CD4-positive, alpha-beta T cell treated with Interferon gamma for 1 hour (primary cell): ENCODE results near the gene CHST14.
A peak's percentile ranks its signal among the peaks of the same experiment; 100 is the strongest.

Source experiments
- DNase-seq: peaks from one replicate; pipeline ENCODE4 v3.0.0-alpha.2; 2020

CHST14 gene

DNA sequence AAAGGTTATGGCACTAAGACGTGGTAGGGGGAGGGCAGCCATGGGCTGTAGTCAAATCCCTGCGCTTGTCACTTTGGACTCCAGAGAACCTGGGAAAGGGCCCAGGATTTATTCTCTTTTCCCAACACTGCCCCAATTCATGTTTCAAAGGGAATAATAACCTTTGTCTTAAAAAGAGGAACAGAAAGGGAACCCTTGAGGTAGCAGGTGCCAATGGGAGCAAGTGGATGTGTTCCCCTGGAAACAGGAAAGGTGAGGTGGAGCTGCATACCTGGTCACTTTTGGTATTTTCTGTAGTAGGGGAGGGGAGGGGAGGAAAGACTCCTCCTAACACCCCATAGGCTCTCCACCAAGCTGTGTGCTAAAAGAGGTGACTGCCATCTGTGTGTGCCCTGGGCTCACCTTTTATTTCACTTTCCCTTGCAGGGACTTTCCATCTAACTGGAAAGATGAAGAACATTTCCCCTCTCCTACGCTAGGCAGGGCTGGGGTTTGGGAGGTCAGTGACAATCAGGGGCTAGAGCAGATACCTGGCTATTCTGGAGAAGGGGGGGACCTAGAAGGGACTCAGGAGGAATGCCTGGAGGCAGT lies 6.1 kb upstream of the CHST14 start:
- DNase-seq, result no peak

- no peak for DNase-seq
These were observed 4.8 kb upstream of the CHST14 start for GRCh38 chr15:40465939-40466338.

- no peak for DNase-seq
These were observed 4.1 kb upstream of the CHST14 start for GRCh38 chr15:40466426-40467260.

- no peak for DNase-seq
These were observed 3.5 kb upstream of the CHST14 start for GRCh38 chr15:40467261-40467615.

GRCh38 chr15:40468898-40469331 lies 1.9 kb upstream of the CHST14 start:
- DNase-seq, result no peak

DNA sequence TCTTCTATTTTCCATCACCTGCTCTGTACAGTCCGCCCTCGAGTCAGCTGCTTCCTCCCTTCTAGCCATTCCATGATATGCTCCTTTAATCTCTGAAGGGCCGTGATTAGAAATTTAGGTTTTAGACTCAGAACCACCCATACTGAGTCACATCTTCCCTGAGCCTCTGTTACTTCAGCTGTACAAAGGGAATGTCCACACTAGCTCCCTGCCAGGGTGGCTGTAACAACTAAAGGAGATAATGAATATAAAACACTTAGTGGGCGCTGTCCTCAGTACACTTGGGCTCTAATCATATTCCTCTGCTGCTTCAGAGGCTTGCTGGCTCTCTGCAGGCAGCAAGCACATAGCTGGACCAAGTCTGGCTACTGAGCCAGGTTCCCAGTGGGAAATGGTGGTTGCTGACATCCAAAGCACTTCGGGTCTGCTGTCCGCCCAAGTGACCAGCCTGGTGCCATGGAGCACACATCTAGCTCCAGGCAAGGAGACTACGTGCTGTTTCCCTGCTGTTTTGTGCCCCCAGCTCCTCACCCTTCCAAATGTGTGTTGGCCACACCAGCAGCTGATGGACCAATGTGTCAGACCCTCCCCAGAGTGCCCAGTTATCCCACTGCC lies 901 bp upstream of the CHST14 start:
- DNase-seq, result no peak

GRCh38 chr15:40471105-40471807 lies 472 bp downstream of the CHST14 start:
- DNase-seq, result peak; percentile 26

- no peak for DNase-seq
These were observed 995 bp downstream of the CHST14 start for GRCh38 chr15:40471808-40472150.

DNA sequence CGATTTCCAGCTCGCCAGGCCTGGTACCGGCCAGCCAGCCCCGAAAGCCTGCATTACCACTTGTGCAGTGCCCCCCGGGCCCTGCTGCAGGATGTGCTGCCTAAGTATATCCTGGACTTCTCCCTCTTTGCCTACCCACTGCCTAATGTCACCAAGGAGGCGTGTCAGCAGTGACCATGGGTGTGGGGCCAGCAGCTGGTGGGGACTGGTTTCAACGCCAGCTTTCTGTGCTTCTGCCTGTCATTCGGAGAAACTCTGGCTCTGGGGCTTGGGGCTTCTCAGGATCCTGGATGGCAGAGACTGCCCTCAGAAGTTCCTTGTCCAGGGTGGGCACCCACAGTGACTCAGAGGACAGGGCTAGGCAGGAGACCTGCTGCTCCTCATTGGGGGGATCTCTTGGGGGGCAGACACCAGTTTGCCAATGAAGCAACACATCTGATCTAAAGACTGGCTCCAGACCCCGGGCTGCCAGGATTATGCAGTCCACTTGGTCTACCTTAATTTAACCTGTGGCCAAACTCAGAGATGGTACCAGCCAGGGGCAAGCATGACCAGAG lies 1.5 kb downstream of the CHST14 start:
- no peak for DNase-seq

GRCh38 chr15:40474581-40474980 lies 3.8 kb downstream of the CHST14 start:
- DNase-seq, result no peak

- no peak for DNase-seq
These were observed 7.0 kb downstream of the CHST14 start for GRCh38 chr15:40477642-40478327.

DNA sequence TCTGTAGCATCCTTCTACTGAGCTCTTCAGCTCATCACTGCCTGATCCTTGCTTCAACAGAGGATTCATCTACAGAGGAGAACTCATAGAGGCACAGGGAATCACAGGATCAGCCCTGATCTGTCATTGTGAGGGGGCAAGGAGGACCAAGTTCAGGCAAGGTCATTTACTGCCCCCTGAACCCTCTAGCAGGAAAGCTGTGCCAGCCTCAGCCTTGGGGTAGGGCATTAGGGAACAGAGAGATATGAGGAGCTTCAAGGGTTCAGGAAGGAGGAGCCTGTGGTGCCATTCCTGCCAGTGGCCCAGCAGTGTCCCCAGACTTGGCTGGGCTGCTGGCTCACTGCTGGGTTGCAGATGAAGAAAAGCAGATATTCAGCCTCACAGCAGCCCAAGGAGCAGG lies 8.2 kb downstream of the CHST14 start:
- DNase-seq, result no peak

DNA sequence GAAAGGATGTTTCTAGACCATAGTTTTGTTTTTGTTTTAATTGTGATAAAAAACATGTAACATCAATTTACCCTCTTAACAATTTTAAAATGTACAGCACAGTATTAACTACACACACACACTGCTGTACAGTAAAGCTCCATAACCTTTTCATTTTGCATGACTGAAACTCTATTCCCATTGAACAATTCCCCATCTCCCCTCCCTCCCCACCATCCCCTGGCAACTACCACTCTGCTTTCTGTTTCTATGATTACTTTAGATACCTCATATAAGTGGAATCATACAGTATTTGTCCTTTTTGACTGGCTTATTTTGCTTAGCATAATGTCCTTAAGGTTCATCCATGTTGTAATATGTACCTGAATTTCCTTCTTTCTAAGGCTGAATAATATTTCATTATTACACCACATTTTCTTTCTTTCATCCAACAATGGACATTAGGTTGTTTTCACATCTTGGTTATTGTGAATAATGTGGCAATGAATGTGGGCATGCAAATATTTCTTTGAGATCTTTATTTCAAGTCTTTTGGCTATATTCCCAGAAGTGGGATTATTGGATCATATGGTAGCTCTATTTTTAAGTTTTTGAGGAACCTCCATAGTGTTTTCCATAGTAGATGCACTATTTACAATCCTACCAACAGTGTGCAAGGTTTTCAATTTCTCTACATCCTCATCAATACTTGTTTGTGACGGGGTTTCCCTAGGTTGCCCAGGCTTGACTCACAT lies 10.7 kb downstream of the CHST14 start:
- DNase-seq, result no peak

DNA sequence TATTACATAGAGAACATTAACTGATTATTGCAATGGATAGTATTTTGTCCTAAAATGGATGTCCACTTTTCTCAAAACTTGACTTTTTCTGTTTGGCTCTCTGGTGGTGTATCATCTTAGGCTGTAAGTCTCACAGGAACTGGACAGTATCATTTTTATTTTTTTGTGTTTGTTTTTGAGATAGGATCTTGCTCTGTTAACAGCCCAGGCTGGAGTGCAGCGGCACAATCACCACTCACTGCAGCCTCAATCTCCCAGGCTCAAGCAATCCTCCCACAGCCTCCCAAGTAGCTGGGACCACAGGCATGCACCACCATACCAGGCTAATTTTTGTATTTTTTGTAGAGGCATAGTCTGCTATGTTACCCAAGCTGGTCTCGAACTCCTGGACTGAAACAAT lies 13.1 kb downstream of the CHST14 start:
- no peak for DNase-seq

- DNase-seq, result no peak
These were observed 15.4 kb downstream of the CHST14 start for GRCh38 chr15:40486066-40486770.

GRCh38 chr15:40487816-40488682 lies 17.3 kb downstream of the CHST14 start:
- no peak for DNase-seq

DNA sequence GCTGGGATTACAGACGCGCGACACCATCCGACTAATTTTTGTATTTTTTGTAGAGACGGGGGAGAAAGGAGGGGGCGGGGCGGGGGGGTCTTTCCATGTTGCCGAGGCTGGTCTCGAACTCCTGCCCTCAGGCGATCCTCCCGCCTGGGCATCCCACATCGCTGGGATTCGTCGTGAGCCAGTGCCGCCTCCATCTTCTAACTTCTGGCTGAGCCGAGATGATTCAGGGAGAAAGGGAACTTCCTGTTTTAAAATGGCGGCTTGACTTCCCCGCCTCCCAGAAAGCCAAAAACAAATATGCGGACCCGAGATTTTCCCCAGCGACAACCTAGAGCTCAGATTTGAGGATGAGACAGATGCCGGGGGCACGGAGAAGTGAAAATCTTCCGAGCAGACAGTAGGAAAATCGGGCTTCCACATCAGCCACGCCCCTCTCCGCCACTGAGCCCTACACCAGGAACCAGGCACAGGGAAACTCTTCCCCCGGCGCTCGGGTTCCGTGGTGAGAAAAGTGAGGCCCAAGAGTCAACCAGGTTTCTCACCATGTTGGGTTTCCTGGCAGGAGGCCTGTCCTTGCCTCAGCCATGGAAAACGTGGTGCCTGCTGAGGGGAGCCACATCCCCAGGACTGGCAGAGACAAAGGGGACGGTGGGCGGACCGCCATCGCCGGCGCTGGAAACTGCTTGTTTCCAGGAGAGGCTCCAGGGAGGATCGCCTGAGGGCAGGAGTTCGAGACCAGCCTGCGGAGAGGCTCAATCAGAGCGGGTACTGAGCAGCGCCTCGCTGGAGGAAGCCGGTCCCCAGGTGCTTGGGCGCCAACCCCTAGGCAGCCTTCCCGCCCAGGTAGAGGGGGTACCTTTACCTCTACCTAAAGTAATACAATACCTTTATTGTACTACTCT lies 18.7 kb downstream of the CHST14 start:
- DNase-seq, result no peak

DNA sequence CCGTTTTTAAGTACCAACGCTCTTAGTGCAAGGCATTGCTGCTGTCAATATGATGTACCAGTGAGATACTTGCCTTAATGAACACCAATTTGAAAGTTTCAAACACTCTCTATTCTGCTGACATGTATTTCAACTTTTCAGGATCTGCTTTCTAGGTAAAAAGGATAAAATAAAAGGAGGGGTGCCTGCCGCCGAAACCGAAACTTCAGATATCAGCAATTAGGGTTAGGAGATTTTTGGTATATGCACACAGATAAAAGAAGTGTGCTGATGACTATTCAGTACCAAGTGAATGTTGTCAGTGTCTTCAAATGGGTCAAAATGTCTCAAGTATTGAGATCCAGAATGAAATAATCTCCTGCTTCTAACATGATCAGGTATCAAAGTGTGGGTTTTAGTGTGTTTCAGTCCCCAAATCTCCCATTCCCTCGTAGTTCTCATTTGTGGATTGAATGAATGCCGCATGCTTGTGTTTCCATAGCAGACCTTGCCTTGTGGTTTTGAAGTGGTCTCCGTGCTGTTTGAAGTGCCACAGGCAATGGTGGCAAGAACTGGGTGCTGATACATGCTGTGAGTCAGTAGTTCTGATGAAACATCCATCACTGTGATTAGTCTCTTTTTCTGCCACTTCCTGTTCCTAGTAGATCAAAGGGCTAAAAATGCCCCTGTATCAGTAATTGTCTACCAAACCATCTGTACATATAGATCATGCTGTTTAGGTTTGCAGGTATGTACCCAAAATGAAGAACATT lies 22.5 kb downstream of the CHST14 start:
- no peak for DNase-seq

GRCh38 chr15:40495516-40495915 lies 24.7 kb downstream of the CHST14 start:
- no peak for DNase-seq
